C4-2B (cell line): ENCODE data around the gene PRKG2.

Experiments used
- CTCF ChIP-seq: fragments of 450-650 bp; conservative IDR thresholded peaks from 2 replicates; pipeline ENCODE4 v1.5.1; 2017; ENCODE audit warnings: mild to moderate bottlenecking
- ZFX ChIP-seq: fragments of 450-650 bp; IDR thresholded peaks from 2 replicates; pipeline ENCODE4 v1.6.1; 2017

- TF ChIP-seq CTCF (no peak), ZFX (no peak)
These were observed 84.0 kb downstream of the PRKG2 start for GRCh38 chr4:81131066-81131465.
